HUES48 (cell line): ENCODE measurements around the gene GRM3.

Experiments
- H3K27ac ChIP-seq: one replicate; pipeline ENCODE4 v1.7.0; 2013; ENCODE audit warnings: low read depth, low read length, inconsistent platforms
- H3K27me3 ChIP-seq: 2 replicates; pipeline ENCODE4 v1.6.1; 2013; ENCODE audit warnings: mild to moderate bottlenecking, low read length; ENCODE audit not compliant: control insufficient read depth, insufficient read depth
- H3K36me3 ChIP-seq: 2 replicates; pipeline ENCODE4 v1.6.1; 2013; ENCODE audit warnings: low read length; ENCODE audit not compliant: control insufficient read depth, insufficient read depth
- H3K4me1 ChIP-seq: 2 replicates; pipeline ENCODE4 v1.6.1; 2013; ENCODE audit warnings: mild to moderate bottlenecking, low read length; ENCODE audit not compliant: control insufficient read depth, insufficient read depth
- H3K4me3 ChIP-seq: 2 replicates; pipeline ENCODE4 v1.5.1; 2013; ENCODE audit warnings: mild to moderate bottlenecking, low read depth, low read length
- H3K9ac ChIP-seq: 2 replicates; pipeline ENCODE4 v1.6.1; 2013; ENCODE audit warnings: mild to moderate bottlenecking, low read depth, low read length, moderate library complexity
- H3K9me3 ChIP-seq: 2 replicates; pipeline ENCODE4 v1.6.1; 2013; ENCODE audit warnings: low read length; ENCODE audit not compliant: control insufficient read depth, insufficient read depth

GRM3 gene

GRCh38 chr7:86653919-86654659 is 10.4 kb downstream of the GRM3 start:
- Histone ChIP-seq H3K36me3 (no peaks in the 10 kb centered on the region), H3K4me3 (no peak overlapping the region), H3K4me1 (peaks cover 12% of the 10 kb centered on the region), H3K9me3 (no peaks in the 10 kb centered on the region), H3K27ac (no peak overlapping the region), H3K27me3 (no peaks in the 10 kb centered on the region), H3K9ac (no peak overlapping the region)

- Histone ChIP-seq H3K9ac (no peak overlapping the region), H3K4me1 (peaks cover 3% of the 10 kb centered on the region), H3K9me3 (no peaks in the 10 kb centered on the region), H3K27me3 (no peaks in the 10 kb centered on the region), H3K4me3 (no peak overlapping the region), H3K27ac (no peak overlapping the region), H3K36me3 (no peaks in the 10 kb centered on the region)
These were observed 14.2 kb downstream of the GRM3 start for GRCh38 chr7:86657948-86658347.

GRCh38 chr7:86660950-86661462 is 17.3 kb downstream of the GRM3 start:
- H3K4me1 ChIP-seq: no peaks in the 10 kb centered on the region; the same call in 1 of the 2 replicates
- no peak overlapping the region for H3K27ac ChIP-seq
- H3K27me3 ChIP-seq: no peaks in the 10 kb centered on the region
- H3K4me3 ChIP-seq: no peak overlapping the region
- H3K9ac ChIP-seq: no peak overlapping the region
- H3K36me3 ChIP-seq: no peaks in the 10 kb centered on the region
- H3K9me3 ChIP-seq: no peaks in the 10 kb centered on the region

- H3K27ac ChIP-seq: no peak overlapping the region
These were observed 20.8 kb downstream of the GRM3 start for GRCh38 chr7:86664486-86664885.

GRCh38 chr7:86664991-86665390 is 21.3 kb downstream of the GRM3 start:
- H3K9me3 ChIP-seq: no peaks in the 10 kb centered on the region
- no peaks in the 10 kb centered on the region for H3K27me3 ChIP-seq
- H3K27ac ChIP-seq: no peak overlapping the region
- H3K4me1 ChIP-seq: peaks cover 18% of the 10 kb centered on the region
- no peak overlapping the region for H3K9ac ChIP-seq
- H3K36me3 ChIP-seq: no peaks in the 10 kb centered on the region
- H3K4me3 ChIP-seq: no peak overlapping the region

More at GRCh38 chr7:86664486-86664885, 20.8 kb downstream of the GRM3 start:
- H3K36me3 ChIP-seq: no peaks in the 10 kb centered on the region
- H3K4me3 ChIP-seq: no peak overlapping the region
- no peaks in the 10 kb centered on the region for H3K27me3 ChIP-seq
- peaks cover 18% of the 10 kb centered on the region for H3K4me1 ChIP-seq
- H3K9ac ChIP-seq: no peak overlapping the region
- no peaks in the 10 kb centered on the region for H3K9me3 ChIP-seq

GRCh38 chr7:86665669-86666068 is 22.0 kb downstream of the GRM3 start:
- Histone ChIP-seq H3K4me1 (peaks cover 18% of the 10 kb centered on the region), H3K27me3 (no peaks in the 10 kb centered on the region), H3K27ac (no peak overlapping the region), H3K4me3 (no peak overlapping the region), H3K9me3 (no peaks in the 10 kb centered on the region), H3K36me3 (no peaks in the 10 kb centered on the region), H3K9ac (no peak overlapping the region)

GRCh38 chr7:86667732-86668131 is 24.0 kb downstream of the GRM3 start:
- no peaks in the 10 kb centered on the region for H3K36me3 ChIP-seq
- peak overlapping the region; percentile 15 for H3K27ac ChIP-seq
- H3K9ac ChIP-seq: no peak overlapping the region
- H3K4me1 ChIP-seq: peaks cover 18% of the 10 kb centered on the region
- H3K4me3 ChIP-seq: no peak overlapping the region
- H3K9me3 ChIP-seq: no peaks in the 10 kb centered on the region
- no peaks in the 10 kb centered on the region for H3K27me3 ChIP-seq

GRCh38 chr7:86668315-86668714 is 24.6 kb downstream of the GRM3 start:
- H3K9ac ChIP-seq: no peak overlapping the region
- H3K9me3 ChIP-seq: no peaks in the 10 kb centered on the region
- no peaks in the 10 kb centered on the region for H3K36me3 ChIP-seq
- no peak overlapping the region for H3K4me3 ChIP-seq
- peak overlapping the region; percentile 48 for H3K27ac ChIP-seq
- H3K4me1 ChIP-seq: peaks cover 18% of the 10 kb centered on the region
- no peaks in the 10 kb centered on the region for H3K27me3 ChIP-seq

- no peak overlapping the region for H3K27ac ChIP-seq
- H3K27me3 ChIP-seq: no peaks in the 10 kb centered on the region
- H3K4me1 ChIP-seq: no peaks in the 10 kb centered on the region
- H3K36me3 ChIP-seq: no peaks in the 10 kb centered on the region
- no peak overlapping the region for H3K4me3 ChIP-seq
- no peaks in the 10 kb centered on the region for H3K9me3 ChIP-seq
- H3K9ac ChIP-seq: no peak overlapping the region
These were observed 44.1 kb downstream of the GRM3 start for GRCh38 chr7:86687831-86688230.

- H3K27ac ChIP-seq: no peak overlapping the region
- H3K9ac ChIP-seq: no peak overlapping the region
- no peak overlapping the region for H3K4me3 ChIP-seq
- H3K4me1 ChIP-seq: no peaks in the 10 kb centered on the region
- no peaks in the 10 kb centered on the region for H3K27me3 ChIP-seq
- no peaks in the 10 kb centered on the region for H3K36me3 ChIP-seq
- no peaks in the 10 kb centered on the region for H3K9me3 ChIP-seq
These were observed 45.7 kb downstream of the GRM3 start for GRCh38 chr7:86689363-86689762.

GRCh38 chr7:86692755-86693154 is 49.0 kb downstream of the GRM3 start:
- H3K9ac ChIP-seq: no peak overlapping the region
- no peaks in the 10 kb centered on the region for H3K9me3 ChIP-seq
- no peaks in the 10 kb centered on the region for H3K27me3 ChIP-seq
- H3K36me3 ChIP-seq: no peaks in the 10 kb centered on the region
- H3K4me1 ChIP-seq: no peaks in the 10 kb centered on the region
- no peak overlapping the region for H3K27ac ChIP-seq
- H3K4me3 ChIP-seq: no peak overlapping the region
